Calu3 (cell line): ENCODE results near the gene ABCD3. TPM values are rescaled to one million over a fixed set of nuclear protein-coding genes. Genes with fewer than 3 reads are reported as not detected.
A peak's percentile ranks its signal among the peaks of the same experiment; 100 is the strongest.

Source experiments
- BruUV-seq: library from RNA; stranded (reverse); fragments of 400-500 nt; replicated peaks from 2 replicates; lab custom pipeline; 2021; lab: Mats Ljungman, UMichigan
- CTCF ChIA-PET: fragments of 300-600 bp; sonication (Branson Sonifier 250); formaldehyde crosslinking; loops from one replicate; lab custom pipeline; 2022; ENCODE audit warnings: antibody characterized with exemption; lab: Charles Lee
- DNase-seq: peaks from one replicate; pipeline ENCODE4 v3.0.0; 2022
- H3K27ac Mint-ChIP-seq: one replicate; pipeline ENCODE4 v1.8.0; 2022; ENCODE audit warnings: mixed read lengths; ENCODE audit not compliant: unreplicated experiment
- H3K27me3 Mint-ChIP-seq: one replicate; pipeline ENCODE4 v1.8.0; 2022; ENCODE audit warnings: mixed read lengths; ENCODE audit not compliant: unreplicated experiment
- H3K36me3 Mint-ChIP-seq: one replicate; pipeline ENCODE4 v1.8.0; 2022; ENCODE audit warnings: mild to moderate bottlenecking, moderate library complexity, mixed read lengths; ENCODE audit not compliant: insufficient read depth, unreplicated experiment
- H3K4me1 Mint-ChIP-seq: one replicate; pipeline ENCODE4 v1.8.0; 2022; ENCODE audit warnings: mild to moderate bottlenecking, low read depth, mixed read lengths; ENCODE audit not compliant: unreplicated experiment
- H3K4me3 Mint-ChIP-seq: one replicate; pipeline ENCODE4 v1.8.0; 2022; ENCODE audit warnings: mild to moderate bottlenecking, low read depth, moderate library complexity, mixed read lengths; ENCODE audit not compliant: unreplicated experiment
- H3K9me3 Mint-ChIP-seq: one replicate; pipeline ENCODE4 v1.8.0; 2022; ENCODE audit warnings: low read depth, mixed read lengths; ENCODE audit not compliant: unreplicated experiment
- intact Hi-C: fragments of 100-400 bp; cut with micrococcal nuclease; formaldehyde crosslinking; loops from one replicate; pipeline ENCODE4 v1.10.0; 2022; ENCODE audit not compliant: unreplicated experiment
- total RNA-seq: library from RNA; stranded (reverse); gene quantifications from 2 replicates; pipeline ENCODE4 v1.2.3, GENCODE V29; 2022
- TF ChIP-seq, protein P1 (sequence below): fragments of 200-600 bp; IDR thresholded peaks from one replicate; pipeline ENCODE4 v1.8.0; 2022; ENCODE audit warnings: antibody characterized with exemption; ENCODE audit not compliant: unreplicated experiment

ABCD3 gene
- total RNA-seq, 1 experiment from 2014 or later: 59.3 TPM

DNA sequence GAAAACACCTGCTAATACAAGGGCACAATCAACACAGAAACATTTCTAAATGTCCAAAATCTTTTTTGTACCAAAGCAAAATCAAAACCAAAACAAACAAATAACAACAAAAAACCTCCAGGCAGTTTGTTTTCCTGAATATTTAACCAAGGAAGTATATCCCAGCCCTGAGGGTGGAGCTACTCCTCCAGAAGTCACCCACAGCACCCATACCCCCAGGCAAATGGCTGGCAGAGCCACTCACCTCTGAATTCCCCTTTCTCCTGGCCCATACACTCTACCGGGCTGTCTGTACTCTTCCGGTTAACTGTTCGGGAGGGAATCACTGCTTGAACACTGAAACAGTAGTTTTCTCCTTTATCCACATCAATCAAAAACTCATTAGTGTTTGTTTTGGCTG, 113.9 kb downstream of the ABCD3 start:
- peak overlapping the region; percentile 82 for H3K27ac Mint-ChIP-seq
- BruUV-seq: no TSS peak

DNA sequence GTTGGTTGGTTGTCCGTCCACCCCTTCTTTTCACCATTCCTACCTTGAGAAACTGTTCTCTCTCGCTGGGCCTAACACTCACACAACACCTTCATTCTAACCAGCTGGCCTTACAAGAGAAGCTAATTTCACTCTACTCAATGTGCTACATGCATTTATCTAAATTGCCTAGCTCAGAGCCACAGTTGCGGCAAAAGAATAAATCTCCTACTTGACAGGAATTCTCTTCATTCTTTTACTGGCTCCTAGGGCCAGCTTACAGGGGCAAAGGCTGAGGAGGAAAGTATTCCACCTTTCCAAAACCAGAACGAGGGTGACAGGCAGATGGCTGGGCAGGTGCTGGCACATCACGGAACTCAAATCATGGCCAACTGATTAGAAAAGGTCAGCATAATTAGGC, 116.9 kb downstream of the ABCD3 start:
- no TSS peak for BruUV-seq
- CTCF ChIA-PET: no interaction called here
- Mint-ChIP-seq H3K27me3 (no peaks in the 10 kb centered on the region), H3K27ac (peak overlapping the region; percentile 82), H3K4me3 (peak overlapping the region; percentile 75), H3K4me1 (peaks cover 68% of the 10 kb centered on the region), H3K9me3 (no peaks in the 10 kb centered on the region), H3K36me3 (peaks cover 100% of the 10 kb centered on the region)
- intact Hi-C loops: loop anchor here (5.0 kb wide), 1 partner anchor 192 kb away; no protein-coding TSS in a partner anchor
- TF ChIP-seq, protein P1, sequence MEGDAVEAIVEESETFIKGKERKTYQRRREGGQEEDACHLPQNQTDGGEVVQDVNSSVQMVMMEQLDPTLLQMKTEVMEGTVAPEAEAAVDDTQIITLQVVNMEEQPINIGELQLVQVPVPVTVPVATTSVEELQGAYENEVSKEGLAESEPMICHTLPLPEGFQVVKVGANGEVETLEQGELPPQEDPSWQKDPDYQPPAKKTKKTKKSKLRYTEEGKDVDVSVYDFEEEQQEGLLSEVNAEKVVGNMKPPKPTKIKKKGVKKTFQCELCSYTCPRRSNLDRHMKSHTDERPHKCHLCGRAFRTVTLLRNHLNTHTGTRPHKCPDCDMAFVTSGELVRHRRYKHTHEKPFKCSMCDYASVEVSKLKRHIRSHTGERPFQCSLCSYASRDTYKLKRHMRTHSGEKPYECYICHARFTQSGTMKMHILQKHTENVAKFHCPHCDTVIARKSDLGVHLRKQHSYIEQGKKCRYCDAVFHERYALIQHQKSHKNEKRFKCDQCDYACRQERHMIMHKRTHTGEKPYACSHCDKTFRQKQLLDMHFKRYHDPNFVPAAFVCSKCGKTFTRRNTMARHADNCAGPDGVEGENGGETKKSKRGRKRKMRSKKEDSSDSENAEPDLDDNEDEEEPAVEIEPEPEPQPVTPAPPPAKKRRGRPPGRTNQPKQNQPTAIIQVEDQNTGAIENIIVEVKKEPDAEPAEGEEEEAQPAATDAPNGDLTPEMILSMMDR: no peak
- no peak for DNase-seq

More for the DNA sequence above, 113.9 kb downstream of the ABCD3 start:
- H3K4me3 Mint-ChIP-seq: peak overlapping the region; percentile 75
- peaks cover 99% of the 10 kb centered on the region for H3K36me3 Mint-ChIP-seq
- H3K27me3 Mint-ChIP-seq: no peaks in the 10 kb centered on the region
- intact Hi-C loops: no loop called here
- H3K9me3 Mint-ChIP-seq: no peaks in the 10 kb centered on the region
- peak; percentile 56 for DNase-seq
- peaks cover 83% of the 10 kb centered on the region for H3K4me1 Mint-ChIP-seq
- TF ChIP-seq, protein P1: no peak
- CTCF ChIA-PET: no interaction called here

DNA sequence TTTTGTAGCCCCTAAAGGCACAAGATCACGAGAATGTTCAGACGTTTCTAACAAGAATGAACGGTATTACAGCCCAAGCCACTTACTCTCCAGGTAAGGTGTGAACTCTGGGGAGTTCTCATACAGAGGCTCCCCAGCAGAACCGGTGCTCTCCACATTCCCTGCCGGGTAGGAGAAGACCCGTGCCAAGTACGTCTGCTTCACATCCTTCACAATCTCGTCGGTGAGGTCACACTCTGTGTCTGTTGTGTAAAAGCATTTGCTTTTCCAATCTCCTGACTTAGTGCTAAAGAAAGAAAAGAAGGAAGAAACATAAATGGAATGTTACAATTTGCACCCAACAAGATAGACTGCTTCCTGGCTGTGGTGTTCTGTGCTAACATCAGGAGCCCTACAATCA, 117.7 kb downstream of the ABCD3 start:
- intact Hi-C loops: loop anchor here (5.0 kb wide), 1 partner anchor 191 kb away; no protein-coding TSS in a partner anchor
- no peaks in the 10 kb centered on the region for H3K9me3 Mint-ChIP-seq
- no peaks in the 10 kb centered on the region for H3K27me3 Mint-ChIP-seq
- H3K36me3 Mint-ChIP-seq: peaks cover 100% of the 10 kb centered on the region
- H3K27ac Mint-ChIP-seq: peak overlapping the region; percentile 60
- no TSS peak for BruUV-seq
- H3K4me1 Mint-ChIP-seq: peaks cover 61% of the 10 kb centered on the region
- TF ChIP-seq, protein P1: no peak
- peak overlapping the region; percentile 75 for H3K4me3 Mint-ChIP-seq
- no peak for DNase-seq
- CTCF ChIA-PET: interaction anchor here (2.1 kb wide), 1 partner anchor 9 kb away, joined by 8 read pairs; no protein-coding TSS in a partner anchor

DNA sequence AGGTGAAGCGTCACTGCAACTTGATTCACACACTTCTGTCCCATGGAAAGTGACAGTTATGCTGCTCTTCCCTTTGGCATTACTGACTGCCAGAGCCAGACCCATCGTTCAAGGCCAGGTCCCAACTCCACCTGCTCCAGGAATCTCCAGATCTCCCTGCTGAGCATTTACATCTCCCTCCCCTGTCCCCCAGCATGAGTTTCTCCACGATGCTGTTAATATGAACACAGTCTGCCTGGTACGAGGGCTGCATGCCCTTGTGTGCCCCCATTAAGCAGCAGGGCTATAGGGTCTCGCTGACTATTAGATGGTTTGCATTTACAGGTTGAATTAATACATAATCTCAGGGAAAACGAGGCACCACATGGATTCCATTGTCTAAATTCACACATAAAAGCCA, 119.1 kb downstream of the ABCD3 start:
- H3K4me1 Mint-ChIP-seq: peaks cover 51% of the 10 kb centered on the region
- no TSS peak for BruUV-seq
- H3K9me3 Mint-ChIP-seq: no peaks in the 10 kb centered on the region
- peak overlapping the region; percentile 60 for H3K27ac Mint-ChIP-seq
- H3K27me3 Mint-ChIP-seq: no peaks in the 10 kb centered on the region
- H3K4me3 Mint-ChIP-seq: peak overlapping the region; percentile 75
- DNase-seq: no peak
- intact Hi-C loops: loop anchor here (5.0 kb wide), 1 partner anchor 190 kb away; no protein-coding TSS in a partner anchor
- CTCF ChIA-PET: interaction anchor here (2.1 kb wide), 1 partner anchor 10 kb away, joined by 8 read pairs; no protein-coding TSS in a partner anchor
- TF ChIP-seq, protein P1: no peak
- H3K36me3 Mint-ChIP-seq: peaks cover 100% of the 10 kb centered on the region
